ENCODE data around the gene RAPGEF4. TPM values are rescaled to one million over a fixed set of nuclear protein-coding genes. Genes with fewer than 3 reads are reported as not detected.
A peak's percentile ranks its signal among the peaks of the same experiment; 100 is the strongest.

The RAPGEF4 gene
- total and polyA plus RNA-seq, 2 of the 13 experiments (the other 11 are each of a cell fraction or from before 2014, with no cell fraction given), result 0.78 to 0.91 TPM

GRCh38 chr2:172863341-172863740, 127.7 kb downstream of the RAPGEF4 start:
- CTCF ChIA-PET (ENCODE audit: low intra/inter-chr PET ratio, low total read pairs), result interaction anchor here (1.3 kb wide), 2 partner anchors 68 kb away, joined by 4 to 8 read pairs; no protein-coding TSS in a partner anchor
- no peak overlapping the region for H2AFZ ChIP-seq (ENCODE audit: low read length)
- in situ Hi-C loops (cut with HindIII; ENCODE audit: extremely low pct_ligation_motif_present, low pct_unique_long_range_greater_than_20kb) (loop anchor here (5.0 kb wide), 1 partner anchor 69 kb away; no protein-coding TSS in a partner anchor), intact Hi-C loops (cut with micrococcal nuclease; ENCODE audit: unreplicated experiment) (loop anchor here (5.0 kb wide), 1 partner anchor 159 kb away; no protein-coding TSS in a partner anchor)
- TF ChIP-seq, protein P1, sequence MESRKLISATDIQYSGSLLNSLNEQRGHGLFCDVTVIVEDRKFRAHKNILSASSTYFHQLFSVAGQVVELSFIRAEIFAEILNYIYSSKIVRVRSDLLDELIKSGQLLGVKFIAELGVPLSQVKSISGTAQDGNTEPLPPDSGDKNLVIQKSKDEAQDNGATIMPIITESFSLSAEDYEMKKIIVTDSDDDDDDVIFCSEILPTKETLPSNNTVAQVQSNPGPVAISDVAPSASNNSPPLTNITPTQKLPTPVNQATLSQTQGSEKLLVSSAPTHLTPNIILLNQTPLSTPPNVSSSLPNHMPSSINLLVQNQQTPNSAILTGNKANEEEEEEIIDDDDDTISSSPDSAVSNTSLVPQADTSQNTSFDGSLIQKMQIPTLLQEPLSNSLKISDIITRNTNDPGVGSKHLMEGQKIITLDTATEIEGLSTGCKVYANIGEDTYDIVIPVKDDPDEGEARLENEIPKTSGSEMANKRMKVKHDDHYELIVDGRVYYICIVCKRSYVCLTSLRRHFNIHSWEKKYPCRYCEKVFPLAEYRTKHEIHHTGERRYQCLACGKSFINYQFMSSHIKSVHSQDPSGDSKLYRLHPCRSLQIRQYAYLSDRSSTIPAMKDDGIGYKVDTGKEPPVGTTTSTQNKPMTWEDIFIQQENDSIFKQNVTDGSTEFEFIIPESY (CRISPR knock-in tag; IDR thresholded peaks at IDR 0.05), result no peak
- H3K9ac ChIP-seq (ENCODE audit: insufficient read depth, low read depth, low read length), result no peak overlapping the region
- 0 out of 2 replicates have a peak, but pooled peaks cover 9% of the 10 kb centered on the region for H3K4me1 ChIP-seq (ENCODE audit: insufficient read depth, low read length)
- H3K4me2 ChIP-seq (ENCODE audit: low read depth, low read length), result no peak overlapping the region
- BruUV-seq (replicated peaks), result no TSS peak
- no peaks in the 10 kb centered on the region for H3K36me3 ChIP-seq (replicated peaks in 1 of 2; ENCODE audit: control insufficient read depth in 1 of 2, insufficient read depth in 2 of 2, low read length in 2 of 2)
- WGBS (ENCODE audit: low lambda C conversion rate), result 1% methylated on average over 2 of the region's 2 CpGs
- H3K4me3 ChIP-seq (replicated peaks in 1 of 3; ENCODE audit: insufficient read depth in 1 of 3, low read depth in 2 of 3, low read length in 3 of 3), result no peak overlapping the region
- H3K79me2 ChIP-seq (ENCODE audit: insufficient read depth, low read length), result no peaks in the 10 kb centered on the region
- H3K27me3 ChIP-seq (ENCODE audit: control insufficient read depth in 1 of 2, insufficient read depth in 2 of 2, low read length in 2 of 2), result peaks cover 0 to 20% of the 10 kb centered on the region in 2 experiments; a peak in 3 of 5 replicates
- POLR2A ChIA-PET, result no interaction called here
- DNase-seq (ENCODE audit: low spot score) (no peak), FAIRE-seq (no peak), ATAC-seq (no peak)
- H3K9me3 ChIP-seq (ENCODE audit: low read length), result no peaks in the 10 kb centered on the region
- no peaks in the 10 kb centered on the region for H4K20me1 ChIP-seq (ENCODE audit: insufficient read depth, low read length)
- no peak overlapping the region for H3K27ac ChIP-seq (ENCODE audit: extremely low read length, insufficient read depth, low read length)

- Histone ChIP-seq H4K20me1 (ENCODE audit: insufficient read depth, low read length) (no peaks in the 10 kb centered on the region), H3K27me3 (ENCODE audit: control insufficient read depth in 1 of 2, insufficient read depth in 2 of 2, low read length in 2 of 2) (peaks cover 1 to 20% of the 10 kb centered on the region in 2 experiments; a peak in 3 of 5 replicates), H3K36me3 (replicated peaks in 1 of 2; ENCODE audit: control insufficient read depth in 1 of 2, insufficient read depth in 2 of 2, low read length in 2 of 2) (no peaks in the 10 kb centered on the region), H3K27ac (ENCODE audit: extremely low read length, insufficient read depth, low read length) (no peak overlapping the region), H3K4me1 (ENCODE audit: insufficient read depth, low read length) (0 out of 2 replicates have a peak, but pooled peaks cover 9% of the 10 kb centered on the region), H3K79me2 (ENCODE audit: insufficient read depth, low read length) (no peaks in the 10 kb centered on the region), H3K9ac (ENCODE audit: insufficient read depth, low read depth, low read length) (no peak overlapping the region), H3K9me3 (ENCODE audit: low read length) (no peaks in the 10 kb centered on the region), H3K4me2 (ENCODE audit: low read depth, low read length) (no peak overlapping the region), H2AFZ (ENCODE audit: low read length) (no peak overlapping the region), H3K4me3 (replicated peaks in 1 of 3; ENCODE audit: insufficient read depth in 1 of 3, low read depth in 2 of 3, low read length in 3 of 3) (no peak overlapping the region)
- ATAC-seq (peak; percentile 62), FAIRE-seq (peak; percentile 46), DNase-seq (ENCODE audit: low spot score) (peak; percentile 13)
- in situ Hi-C loops (cut with HindIII; ENCODE audit: extremely low pct_ligation_motif_present, low pct_unique_long_range_greater_than_20kb) (loop anchor here (5.0 kb wide), 1 partner anchor 68 kb away; no protein-coding TSS in a partner anchor), intact Hi-C loops (cut with micrococcal nuclease; ENCODE audit: unreplicated experiment) (loop anchor here (1.0 to 5.0 kb wide), 2 partner anchors 68 to 158 kb away; no protein-coding TSS in a partner anchor)
- CTCF ChIA-PET (ENCODE audit: low intra/inter-chr PET ratio, low total read pairs), result interaction anchor here (0.6 to 1.6 kb wide), 4 partner anchors 58 to 741 kb away, joined by 3 to 8 read pairs (median 3); no protein-coding TSS in a partner anchor
- 20% methylated on average over 5 of the region's 5 CpGs for WGBS (ENCODE audit: low lambda C conversion rate)
- no TSS peak for BruUV-seq (replicated peaks)
- TF ChIP-seq SNAI1 (CRISPR knock-in tag; IDR thresholded peaks at IDR 0.05; ENCODE audit: borderline replicate concordance), result no peak
- peak; percentile 69 for TF ChIP-seq STAG1 (CRISPR knock-in tag; IDR thresholded peaks at IDR 0.05)
- TF ChIP-seq, protein P2, sequence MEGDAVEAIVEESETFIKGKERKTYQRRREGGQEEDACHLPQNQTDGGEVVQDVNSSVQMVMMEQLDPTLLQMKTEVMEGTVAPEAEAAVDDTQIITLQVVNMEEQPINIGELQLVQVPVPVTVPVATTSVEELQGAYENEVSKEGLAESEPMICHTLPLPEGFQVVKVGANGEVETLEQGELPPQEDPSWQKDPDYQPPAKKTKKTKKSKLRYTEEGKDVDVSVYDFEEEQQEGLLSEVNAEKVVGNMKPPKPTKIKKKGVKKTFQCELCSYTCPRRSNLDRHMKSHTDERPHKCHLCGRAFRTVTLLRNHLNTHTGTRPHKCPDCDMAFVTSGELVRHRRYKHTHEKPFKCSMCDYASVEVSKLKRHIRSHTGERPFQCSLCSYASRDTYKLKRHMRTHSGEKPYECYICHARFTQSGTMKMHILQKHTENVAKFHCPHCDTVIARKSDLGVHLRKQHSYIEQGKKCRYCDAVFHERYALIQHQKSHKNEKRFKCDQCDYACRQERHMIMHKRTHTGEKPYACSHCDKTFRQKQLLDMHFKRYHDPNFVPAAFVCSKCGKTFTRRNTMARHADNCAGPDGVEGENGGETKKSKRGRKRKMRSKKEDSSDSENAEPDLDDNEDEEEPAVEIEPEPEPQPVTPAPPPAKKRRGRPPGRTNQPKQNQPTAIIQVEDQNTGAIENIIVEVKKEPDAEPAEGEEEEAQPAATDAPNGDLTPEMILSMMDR (CRISPR knock-in tag; IDR thresholded peaks at IDR 0.05), result peak; percentile 78
- TF ChIP-seq ZNF263 (CRISPR knock-in tag; IDR thresholded peaks at IDR 0.05), result peak; percentile 32; the same call in 1 of the 2 replicates
- POLR2A ChIA-PET, result no interaction called here
Measured at GRCh38 chr2:172864182-172864581, 128.5 kb downstream of the RAPGEF4 start.

Measured in HepG2 (cell line).